ENCODE results near the gene SYTL1.

The SYTL1 gene

GRCh38 chr1:27318596-27318995 is 23.2 kb upstream of the SYTL1 start:
- no peak for DNase-seq (ENCODE audit: low spot score)

GRCh38 chr1:27321813-27322568 is 19.8 kb upstream of the SYTL1 start, which contains the start of gene TMEM222:
TMEM222 (plus strand) TSS chr1:27322163; CDS start chr1:27322198, 35 bp downstream.
- DNase-seq (ENCODE audit: low spot score) = peak; percentile 97

GRCh38 chr1:27322569-27323240 is 19.1 kb upstream of the SYTL1 start:
- DNase-seq (ENCODE audit: low spot score) = no peak

- DNase-seq (ENCODE audit: low spot score) = no peak
Observed at GRCh38 chr1:27325286-27325685, 16.5 kb upstream of the SYTL1 start.

- no peak for DNase-seq (ENCODE audit: low spot score)
Observed at GRCh38 chr1:27327964-27328363, 13.9 kb upstream of the SYTL1 start.

GRCh38 chr1:27330786-27331185 is 11.0 kb upstream of the SYTL1 start:
- DNase-seq (ENCODE audit: low spot score) = no peak

- no peak for DNase-seq (ENCODE audit: low spot score)
Observed at GRCh38 chr1:27331426-27331825, 10.4 kb upstream of the SYTL1 start.

GRCh38 chr1:27331922-27332321 is 9.9 kb upstream of the SYTL1 start:
- no peak for DNase-seq (ENCODE audit: low spot score)

GRCh38 chr1:27332536-27333281 is 9.1 kb upstream of the SYTL1 start:
- DNase-seq (ENCODE audit: low spot score) = no peak

- DNase-seq (ENCODE audit: low spot score) = no peak
Observed at GRCh38 chr1:27333717-27334279, 8.0 kb upstream of the SYTL1 start.

- DNase-seq (ENCODE audit: low spot score) = no peak
Observed at GRCh38 chr1:27335506-27336422, 6.1 kb upstream of the SYTL1 start.

- DNase-seq (ENCODE audit: low spot score) = no peak
Observed at GRCh38 chr1:27336756-27337155, 5.1 kb upstream of the SYTL1 start.

- no peak for DNase-seq (ENCODE audit: low spot score)
Observed at GRCh38 chr1:27338751-27339150, 3.1 kb upstream of the SYTL1 start.

GRCh38 chr1:27339213-27339612 is 2.6 kb upstream of the SYTL1 start:
- DNase-seq (ENCODE audit: low spot score) = no peak

- DNase-seq (ENCODE audit: low spot score) = no peak
Observed at GRCh38 chr1:27342391-27342777, 562 bp downstream of the SYTL1 start.

- DNase-seq (ENCODE audit: low spot score) = peak; percentile 44
Observed at GRCh38 chr1:27342778-27343638, 1.2 kb downstream of the SYTL1 start.

- no peak for DNase-seq (ENCODE audit: low spot score)
Observed at GRCh38 chr1:27343639-27344025, 1.8 kb downstream of the SYTL1 start.

GRCh38 chr1:27345272-27345671 is 3.5 kb downstream of the SYTL1 start:
- DNase-seq (ENCODE audit: low spot score) = no peak

- no peak for DNase-seq (ENCODE audit: low spot score)
Observed at GRCh38 chr1:27346357-27346756, 4.5 kb downstream of the SYTL1 start.

- peak; percentile 42 for DNase-seq (ENCODE audit: low spot score)
Observed at GRCh38 chr1:27346991-27347624, 5.3 kb downstream of the SYTL1 start.
